ENCODE results near the gene ANO10. TPM values are rescaled to one million over a fixed set of nuclear protein-coding genes. Genes with fewer than 3 reads are reported as not detected.

The ANO10 gene
- total RNA-seq, 1 donor from 2014 or later, result 57.3 TPM

DNA sequence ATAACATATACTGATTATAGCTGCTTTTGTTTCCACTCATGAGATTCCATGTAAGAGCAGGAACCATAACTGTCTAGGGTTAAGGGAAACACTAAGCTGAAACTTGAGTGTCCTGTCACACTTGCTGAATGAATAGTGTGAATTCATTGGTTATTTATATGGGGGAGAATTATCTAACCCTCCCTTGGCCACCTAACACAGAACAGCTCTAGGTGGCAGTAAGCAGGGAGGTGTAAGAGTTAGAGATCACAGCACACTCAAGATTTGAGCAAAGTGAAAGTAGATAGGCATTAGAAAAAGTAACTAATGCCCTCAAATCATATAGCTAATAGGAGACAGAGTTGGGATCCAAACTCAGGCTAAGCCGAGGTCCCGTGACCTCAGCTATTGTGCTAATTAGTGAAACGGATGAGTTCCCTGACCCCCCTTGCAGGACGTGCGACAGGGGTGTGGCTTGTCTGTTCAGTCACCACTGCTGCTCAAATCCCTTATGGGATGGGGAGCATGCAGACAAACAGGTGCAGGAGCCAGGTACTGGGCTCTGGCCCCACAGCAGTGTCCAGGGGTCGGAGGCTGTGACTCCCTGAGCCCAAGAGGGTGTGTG is 27.7 kb upstream of the ANO10 start:
- DNase-seq (ENCODE audit: low read depth), result no peak
- H3K36me3 ChIP-seq (ENCODE audit: control insufficient read depth, insufficient read depth, low read length), result no peaks in the 10 kb centered on the region
- no peak overlapping the region for H3K4me3 ChIP-seq (ENCODE audit: low read depth, low read length)
- TF ChIP-seq, protein P1, sequence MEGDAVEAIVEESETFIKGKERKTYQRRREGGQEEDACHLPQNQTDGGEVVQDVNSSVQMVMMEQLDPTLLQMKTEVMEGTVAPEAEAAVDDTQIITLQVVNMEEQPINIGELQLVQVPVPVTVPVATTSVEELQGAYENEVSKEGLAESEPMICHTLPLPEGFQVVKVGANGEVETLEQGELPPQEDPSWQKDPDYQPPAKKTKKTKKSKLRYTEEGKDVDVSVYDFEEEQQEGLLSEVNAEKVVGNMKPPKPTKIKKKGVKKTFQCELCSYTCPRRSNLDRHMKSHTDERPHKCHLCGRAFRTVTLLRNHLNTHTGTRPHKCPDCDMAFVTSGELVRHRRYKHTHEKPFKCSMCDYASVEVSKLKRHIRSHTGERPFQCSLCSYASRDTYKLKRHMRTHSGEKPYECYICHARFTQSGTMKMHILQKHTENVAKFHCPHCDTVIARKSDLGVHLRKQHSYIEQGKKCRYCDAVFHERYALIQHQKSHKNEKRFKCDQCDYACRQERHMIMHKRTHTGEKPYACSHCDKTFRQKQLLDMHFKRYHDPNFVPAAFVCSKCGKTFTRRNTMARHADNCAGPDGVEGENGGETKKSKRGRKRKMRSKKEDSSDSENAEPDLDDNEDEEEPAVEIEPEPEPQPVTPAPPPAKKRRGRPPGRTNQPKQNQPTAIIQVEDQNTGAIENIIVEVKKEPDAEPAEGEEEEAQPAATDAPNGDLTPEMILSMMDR (IDR thresholded peaks at IDR 0.05; ENCODE audit: insufficient read depth, low read length, poor library complexity, severe bottlenecking), result no peak
- H3K27me3 ChIP-seq (ENCODE audit: control insufficient read depth, insufficient read depth, low read length), result no peaks in the 10 kb centered on the region

DNA sequence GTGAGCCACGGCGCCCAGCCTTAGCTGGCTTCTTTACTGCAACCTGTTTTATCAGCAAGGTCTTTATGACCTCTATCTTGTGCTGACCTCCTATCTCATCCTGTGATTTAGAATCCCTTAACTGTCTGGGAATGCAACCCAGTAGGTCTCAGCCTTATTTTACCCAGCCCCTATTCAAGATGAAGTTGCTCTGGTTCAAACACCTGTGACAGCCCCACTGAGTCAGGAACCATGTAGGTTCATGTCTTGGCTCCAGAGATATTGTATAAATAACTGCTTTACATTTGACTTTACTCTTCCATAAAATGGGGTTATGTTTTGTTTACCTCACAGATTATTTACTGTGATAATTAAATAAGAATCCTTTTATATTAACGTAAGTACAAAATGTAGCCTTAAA is 27.1 kb upstream of the ANO10 start:
- TF ChIP-seq, protein P1 (IDR thresholded peaks at IDR 0.05; ENCODE audit: insufficient read depth, low read length, poor library complexity, severe bottlenecking), result no peak
- H3K27me3 ChIP-seq (ENCODE audit: control insufficient read depth, insufficient read depth, low read length), result no peaks in the 10 kb centered on the region
- DNase-seq (ENCODE audit: low read depth), result no peak
- no peaks in the 10 kb centered on the region for H3K36me3 ChIP-seq (ENCODE audit: control insufficient read depth, insufficient read depth, low read length)
- no peak overlapping the region for H3K4me3 ChIP-seq (ENCODE audit: low read depth, low read length)

DNA sequence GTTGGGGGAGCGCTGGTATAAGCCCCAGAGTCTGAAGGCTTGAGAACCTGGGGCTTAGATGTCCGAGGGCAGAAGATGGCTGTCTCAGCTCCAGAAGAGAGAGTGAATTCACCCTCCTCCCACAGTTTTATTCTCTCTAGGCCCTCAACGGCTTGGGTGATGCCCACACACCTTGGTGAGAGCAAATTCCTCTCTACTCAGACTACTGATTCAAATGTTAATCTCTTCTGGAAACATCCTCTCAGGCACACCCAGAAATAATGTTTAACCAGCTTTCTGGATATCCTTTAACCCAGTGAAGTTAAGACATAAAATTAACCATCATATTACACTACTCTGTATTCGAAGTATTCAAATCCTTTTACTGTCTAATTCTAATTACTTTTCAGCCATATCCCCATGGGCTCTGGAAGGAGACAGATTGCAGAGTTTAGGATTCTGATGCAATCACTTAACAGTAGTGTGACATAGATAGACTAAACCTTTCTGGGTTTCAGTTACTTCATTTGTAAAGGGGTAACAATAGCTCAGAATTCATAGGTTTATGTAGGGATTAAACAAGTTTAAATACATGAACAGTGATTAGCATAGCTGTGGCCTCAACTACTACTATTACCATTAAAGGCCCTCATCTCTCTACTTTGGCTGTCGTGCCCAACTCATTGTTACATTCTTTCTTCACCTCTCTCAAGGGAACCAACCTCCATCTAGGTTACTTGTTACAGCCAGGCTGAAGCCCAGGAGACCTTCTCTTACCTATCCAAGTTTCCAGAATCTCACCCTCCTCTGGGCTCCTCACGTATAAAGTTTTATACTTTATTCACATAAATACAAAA is 25.7 kb upstream of the ANO10 start:
- H3K36me3 ChIP-seq (ENCODE audit: control insufficient read depth, insufficient read depth, low read length), result no peaks in the 10 kb centered on the region
- H3K4me3 ChIP-seq (ENCODE audit: low read depth, low read length), result no peak overlapping the region
- DNase-seq (ENCODE audit: low read depth), result no peak
- TF ChIP-seq, protein P1 (IDR thresholded peaks at IDR 0.05; ENCODE audit: insufficient read depth, low read length, poor library complexity, severe bottlenecking), result no peak
- no peaks in the 10 kb centered on the region for H3K27me3 ChIP-seq (ENCODE audit: control insufficient read depth, insufficient read depth, low read length)

DNA sequence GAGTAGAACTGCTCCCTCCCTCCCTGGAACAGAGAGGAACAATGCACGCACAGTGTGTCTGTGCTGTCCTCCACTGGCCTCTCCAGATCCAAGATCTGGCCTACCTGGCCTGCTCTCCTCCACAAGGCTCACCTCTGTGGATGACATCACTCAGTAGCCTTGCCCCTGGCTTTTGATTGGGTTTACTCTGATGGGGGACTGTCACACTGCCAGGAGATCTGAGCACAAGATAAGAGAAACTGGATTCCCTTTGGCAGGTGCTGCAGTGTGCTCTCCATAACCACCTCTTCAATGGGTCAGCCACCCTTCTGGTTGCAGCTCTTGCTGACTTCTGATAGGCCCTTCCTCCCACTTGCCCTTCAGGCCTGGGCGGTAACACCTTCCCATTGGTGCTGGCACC is 22.6 kb upstream of the ANO10 start:
- H3K27me3 ChIP-seq (ENCODE audit: control insufficient read depth, insufficient read depth, low read length), result no peaks in the 10 kb centered on the region
- no peak for DNase-seq (ENCODE audit: low read depth)
- TF ChIP-seq, protein P1 (IDR thresholded peaks at IDR 0.05; ENCODE audit: insufficient read depth, low read length, poor library complexity, severe bottlenecking), result no peak
- H3K36me3 ChIP-seq (ENCODE audit: control insufficient read depth, insufficient read depth, low read length), result no peaks in the 10 kb centered on the region
- H3K4me3 ChIP-seq (ENCODE audit: low read depth, low read length), result no peak overlapping the region

DNA sequence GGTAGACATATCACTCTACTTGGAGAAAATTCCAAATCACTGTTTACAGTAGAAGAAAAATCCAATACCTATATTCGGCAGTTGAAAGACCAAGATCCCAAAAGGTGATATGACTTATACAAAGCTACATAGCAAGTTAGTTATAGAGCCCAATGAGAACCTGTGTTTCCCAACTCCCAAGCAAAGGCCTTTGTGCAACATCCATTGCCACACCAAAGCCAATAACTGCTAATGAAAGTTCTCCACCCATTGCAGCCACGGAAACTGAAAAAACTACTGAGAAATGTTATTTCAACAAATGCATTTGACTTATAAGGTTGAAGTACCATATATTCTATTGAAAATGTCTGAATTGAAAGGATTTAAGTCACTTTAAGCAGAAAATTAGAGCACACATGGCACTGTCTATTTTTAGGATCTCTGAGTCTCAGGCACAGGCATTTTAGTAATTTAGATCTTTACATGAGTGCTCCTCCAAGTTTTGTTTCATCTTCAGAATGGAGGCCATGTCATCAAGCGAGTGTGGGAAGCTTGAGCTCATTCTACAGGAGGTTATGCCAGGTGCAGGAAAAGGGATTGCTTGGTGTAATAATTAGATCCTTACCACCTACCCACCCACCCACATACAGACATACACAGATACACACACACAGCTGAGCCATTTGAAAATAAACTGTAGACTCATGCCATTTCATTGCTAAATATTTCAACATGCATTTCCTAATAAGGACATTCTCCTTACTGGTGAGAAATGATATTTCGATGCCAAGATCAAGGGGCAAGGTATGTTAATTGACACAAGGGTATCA is 19.7 kb upstream of the ANO10 start:
- DNase-seq (ENCODE audit: low read depth), result no peak
- H3K27me3 ChIP-seq (ENCODE audit: control insufficient read depth, insufficient read depth, low read length), result no peaks in the 10 kb centered on the region
- H3K4me3 ChIP-seq (ENCODE audit: low read depth, low read length), result no peak overlapping the region
- TF ChIP-seq, protein P1 (IDR thresholded peaks at IDR 0.05; ENCODE audit: insufficient read depth, low read length, poor library complexity, severe bottlenecking), result no peak
- no peaks in the 10 kb centered on the region for H3K36me3 ChIP-seq (ENCODE audit: control insufficient read depth, insufficient read depth, low read length)
